Muscle of leg (tissue), 11 donors: ENCODE data around the gene STK10. TPM values are rescaled to one million over a fixed set of nuclear protein-coding genes. Genes with fewer than 3 reads are reported as not detected.

ENCODE experiments used
- DNase-seq: peaks from one replicate; pipeline ENCODE4 v3.0.0; 2013
- H3K27ac ChIP-seq: one replicate; pipeline ENCODE4 v1.5.1; 2013; ENCODE audit warnings: mild to moderate bottlenecking, low read length, control low read depth
- H3K27me3 ChIP-seq: one replicate; pipeline ENCODE4 v1.6.1; 2013; ENCODE audit warnings: low read length; ENCODE audit not compliant: control insufficient read depth, insufficient read depth
- H3K36me3 ChIP-seq: one replicate; pipeline ENCODE4 v1.6.1; 2013; ENCODE audit warnings: low read length; ENCODE audit not compliant: control insufficient read depth, insufficient read depth
- H3K4me1 ChIP-seq: one replicate; pipeline ENCODE4 v1.6.1; 2013; ENCODE audit warnings: low read length; ENCODE audit not compliant: control insufficient read depth, insufficient read depth
- H3K4me3 ChIP-seq: one replicate; pipeline ENCODE4 v1.5.1; 2013; ENCODE audit warnings: low read length, control low read depth
- H3K9me3 ChIP-seq: replicated peaks from 2 replicates; pipeline ENCODE4 v1.6.1; 2013; ENCODE audit warnings: low read depth, low read length; ENCODE audit not compliant: control insufficient read depth
- WGBS: methylation state at CpG from one replicate; pipeline ENCODE4 v1.1.5; 2013; ENCODE audit warnings: missing lambda C conversion rate; ENCODE audit not compliant: insufficient coverage; 5-methylcytosine and 5-hydroxymethylcytosine counted together
- polyA plus RNA-seq, 8 donors: library from polyadenylated mRNA; unstranded; fragments of 120-200 nt; gene quantifications; one replicate each; pipeline versions ENCODE4 v1.2.1 to v1.2.3, GENCODE V29; 2013; ENCODE audit warnings: inconsistent platforms in 1 of 8, low replicate concordance in 1 of 8; ENCODE audit not compliant: insufficient read length in 8 of 8, insufficient read depth in 1 of 8
- total RNA-seq: library from RNA; stranded (reverse); fragments of 120-200 nt; gene quantifications from one replicate; pipeline ENCODE4 v1.2.4, GENCODE V29; 2013

STK10 gene
- total and polyA plus RNA-seq, 9 donors: 12.5 to 21.9 (median 18.8) TPM

- peak overlapping the region; percentile 45 for H3K27ac ChIP-seq
- 30% methylated on average over 9 of the region's 17 CpGs for WGBS
- no peak overlapping the region for H3K4me3 ChIP-seq
- H3K9me3 ChIP-seq: no peaks in the 10 kb centered on the region
- H3K36me3 ChIP-seq: peaks cover 14% of the 10 kb centered on the region
- H3K4me1 ChIP-seq: peaks cover 47% of the 10 kb centered on the region
- DNase-seq: peak; percentile 47
- H3K27me3 ChIP-seq: no peaks in the 10 kb centered on the region
Measured at GRCh38 chr5:172110921-172111851, 76.8 kb downstream of the STK10 start.

- H3K4me3 ChIP-seq: no peak overlapping the region
- H3K36me3 ChIP-seq: peaks cover 6% of the 10 kb centered on the region
- no peaks in the 10 kb centered on the region for H3K9me3 ChIP-seq
- H3K27ac ChIP-seq: no peak overlapping the region
- no peak for DNase-seq
- no peaks in the 10 kb centered on the region for H3K27me3 ChIP-seq
- 60% methylated on average over 7 of the region's 14 CpGs for WGBS
- H3K4me1 ChIP-seq: peaks cover 51% of the 10 kb centered on the region
Measured at GRCh38 chr5:172110260-172110815, 77.7 kb downstream of the STK10 start.

- no peak for DNase-seq
Measured at GRCh38 chr5:172109749-172110148, 78.3 kb downstream of the STK10 start.

GRCh38 chr5:172107571-172107970 is 80.5 kb downstream of the STK10 start:
- peak overlapping the region; percentile 76 for H3K27ac ChIP-seq
- H3K4me1 ChIP-seq: peaks cover 72% of the 10 kb centered on the region
- 0% methylated on average over 4 of the region's 13 CpGs for WGBS
- peaks cover 2% of the 10 kb centered on the region for H3K36me3 ChIP-seq
- no peak overlapping the region for H3K4me3 ChIP-seq
- peak; percentile 77 for DNase-seq
- no peaks in the 10 kb centered on the region for H3K27me3 ChIP-seq
- no peaks in the 10 kb centered on the region for H3K9me3 ChIP-seq

More at GRCh38 chr5:172109749-172110148, 78.3 kb downstream of the STK10 start:
- Histone ChIP-seq H3K27me3 (no peaks in the 10 kb centered on the region), H3K9me3 (no peaks in the 10 kb centered on the region), H3K4me3 (no peak overlapping the region), H3K36me3 (peaks cover 3% of the 10 kb centered on the region), H3K27ac (no peak overlapping the region), H3K4me1 (peaks cover 50% of the 10 kb centered on the region)
- 55% methylated on average over 4 of the region's 8 CpGs for WGBS

- peak; percentile 67 for DNase-seq
- Histone ChIP-seq H3K4me3 (peak overlapping the region; percentile 36), H3K27ac (peak overlapping the region; percentile 76), H3K4me1 (peaks cover 77% of the 10 kb centered on the region), H3K36me3 (peaks cover 7% of the 10 kb centered on the region), H3K9me3 (no peaks in the 10 kb centered on the region), H3K27me3 (no peaks in the 10 kb centered on the region)
- WGBS: 21% methylated on average over 31 of the region's 39 CpGs
Measured at GRCh38 chr5:172106511-172107356, 81.3 kb downstream of the STK10 start.

- no peak overlapping the region for H3K27ac ChIP-seq
- 91% methylated on average over 14 of the region's 14 CpGs for WGBS
- DNase-seq: no peak
- no peaks in the 10 kb centered on the region for H3K9me3 ChIP-seq
- H3K36me3 ChIP-seq: peaks cover 7% of the 10 kb centered on the region
- no peak overlapping the region for H3K4me3 ChIP-seq
- no peaks in the 10 kb centered on the region for H3K27me3 ChIP-seq
- H3K4me1 ChIP-seq: peaks cover 69% of the 10 kb centered on the region
Measured at GRCh38 chr5:172105811-172106210, 82.2 kb downstream of the STK10 start.

- Histone ChIP-seq H3K9me3 (no peaks in the 10 kb centered on the region), H3K4me3 (no peak overlapping the region), H3K27ac (peak overlapping the region; percentile 63), H3K27me3 (no peaks in the 10 kb centered on the region), H3K4me1 (peaks cover 62% of the 10 kb centered on the region), H3K36me3 (peaks cover 7% of the 10 kb centered on the region)
- DNase-seq: peak; percentile 55
- WGBS: 57% methylated on average over 8 of the region's 17 CpGs
Measured at GRCh38 chr5:172104801-172105701, 83.0 kb downstream of the STK10 start.

- no peak overlapping the region for H3K27ac ChIP-seq
Measured at GRCh38 chr5:172104021-172104420, 84.0 kb downstream of the STK10 start.

GRCh38 chr5:172102913-172103626 is 85.0 kb downstream of the STK10 start:
- Histone ChIP-seq H3K36me3 (peaks cover 7% of the 10 kb centered on the region), H3K27me3 (no peaks in the 10 kb centered on the region), H3K9me3 (no peaks in the 10 kb centered on the region), H3K27ac (peak overlapping the region; percentile 88), H3K4me3 (peak overlapping the region; percentile 5), H3K4me1 (peaks cover 66% of the 10 kb centered on the region)
- peak; percentile 85 for DNase-seq
- 13% methylated on average over 13 of the region's 21 CpGs for WGBS

More at GRCh38 chr5:172104021-172104420, 84.0 kb downstream of the STK10 start:
- DNase-seq: no peak
- Histone ChIP-seq H3K36me3 (peaks cover 7% of the 10 kb centered on the region), H3K4me3 (no peak overlapping the region), H3K9me3 (no peaks in the 10 kb centered on the region), H3K27me3 (no peaks in the 10 kb centered on the region), H3K4me1 (peaks cover 61% of the 10 kb centered on the region)
- WGBS: 81% methylated on average over 9 of the region's 11 CpGs
